Activated T-cell treated with anti-CD3 and anti-CD28 coated beads, Interleukin-2, amount 50 U/mL, for 1 hour (primary cell): ENCODE data around the gene CD300C.
"Not testable (repeated sequence)": the region's sequence is repeated elsewhere in the genome, so short reads cannot be mapped to it uniquely, and the experiment has no call there.

ENCODE experiments used
- DNase-seq: peaks from one replicate; pipeline ENCODE4 v3.0.0-alpha.2; 2020

CD300C gene

GRCh38 chr17:74545843-74546230, at the start of gene CD300C:
Gene CD300C, minus strand, starts transcription at chr17:74546115. Its CDS starts 333 bp downstream, at chr17:74545782.
- no peak for DNase-seq

GRCh38 chr17:74595037-74595750, 49.3 kb upstream of the CD300C start:
- DNase-seq = no peak

DNA sequence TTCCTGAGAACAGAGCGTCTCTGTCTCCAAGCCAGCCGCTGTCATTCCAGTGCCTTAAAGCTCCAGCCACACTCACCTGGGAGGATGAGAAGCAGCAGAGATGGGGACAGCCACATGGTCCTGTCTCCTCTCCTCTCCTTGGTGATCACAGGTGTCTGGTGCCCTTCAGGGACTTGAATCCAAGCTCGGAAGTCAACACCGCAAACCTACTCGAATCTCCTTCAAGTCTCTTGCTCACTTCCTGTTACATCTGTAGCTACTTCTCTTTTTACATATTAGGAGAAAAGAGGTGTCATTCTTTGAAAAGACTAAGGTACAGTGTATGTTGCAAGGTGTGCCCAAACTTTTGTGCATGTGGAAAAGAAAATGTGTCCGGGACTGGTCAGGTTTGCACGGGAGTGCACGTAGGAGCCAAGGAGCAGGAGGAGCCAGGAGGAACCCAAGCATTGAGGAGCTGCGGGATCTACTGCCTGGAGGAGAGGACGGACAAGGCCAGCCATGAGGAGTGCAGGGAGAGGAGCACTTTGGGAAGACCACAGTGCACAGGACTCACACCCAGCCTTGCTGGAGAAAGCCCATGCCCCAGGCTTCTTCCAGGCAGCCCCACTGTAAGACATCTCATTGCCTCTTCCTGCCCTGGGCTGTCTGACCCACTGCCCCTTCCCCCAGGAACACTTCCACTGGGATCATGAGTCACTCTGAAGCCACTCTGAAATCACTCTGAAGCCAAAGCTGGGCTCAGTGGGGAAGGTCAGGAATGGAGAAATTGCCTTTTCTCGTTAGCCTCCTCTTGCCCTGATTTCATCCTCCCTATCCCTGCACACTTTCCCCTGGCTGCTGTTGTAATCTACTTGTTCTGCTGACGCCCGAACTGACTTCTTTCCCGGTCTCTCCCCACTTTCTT, 46.4 kb upstream of the CD300C start, which contains the start of gene CD300LD:
Gene CD300LD, minus strand, starts transcription at position 197 of the 904 bp plus-strand sequence. Its CDS starts 81 bp downstream, at position 116.
- no peak for DNase-seq

GRCh38 chr17:74591503-74591902, 45.6 kb upstream of the CD300C start:
- no peak for DNase-seq

- DNase-seq = no peak
Measured at GRCh38 chr17:74585711-74586110, 39.8 kb upstream of the CD300C start.

- no peak for DNase-seq
Measured at GRCh38 chr17:74584292-74585060, 38.6 kb upstream of the CD300C start.

- no peak for DNase-seq
Measured at GRCh38 chr17:74582633-74583032, 36.7 kb upstream of the CD300C start.

DNA sequence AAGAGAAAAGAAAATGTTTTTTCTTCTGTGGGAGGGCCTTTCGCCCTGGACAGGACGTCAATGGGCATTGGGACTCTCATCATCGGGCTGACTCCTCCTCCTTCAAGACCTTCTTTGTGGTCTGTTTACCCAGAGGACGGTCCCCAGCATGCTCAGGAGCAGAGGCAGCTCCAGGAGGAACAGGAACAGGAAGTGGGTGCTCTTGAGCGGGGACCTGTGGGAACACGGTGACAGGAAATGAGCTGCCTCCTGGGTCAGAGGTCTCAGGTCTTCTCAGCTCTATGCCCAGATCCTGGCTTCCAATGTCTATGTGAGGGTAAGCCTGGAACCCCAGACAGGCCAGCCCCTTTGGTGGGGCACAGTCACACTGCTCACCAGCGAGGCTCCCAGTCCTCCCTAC, 34.0 kb upstream of the CD300C start:
- no peak for DNase-seq

DNA sequence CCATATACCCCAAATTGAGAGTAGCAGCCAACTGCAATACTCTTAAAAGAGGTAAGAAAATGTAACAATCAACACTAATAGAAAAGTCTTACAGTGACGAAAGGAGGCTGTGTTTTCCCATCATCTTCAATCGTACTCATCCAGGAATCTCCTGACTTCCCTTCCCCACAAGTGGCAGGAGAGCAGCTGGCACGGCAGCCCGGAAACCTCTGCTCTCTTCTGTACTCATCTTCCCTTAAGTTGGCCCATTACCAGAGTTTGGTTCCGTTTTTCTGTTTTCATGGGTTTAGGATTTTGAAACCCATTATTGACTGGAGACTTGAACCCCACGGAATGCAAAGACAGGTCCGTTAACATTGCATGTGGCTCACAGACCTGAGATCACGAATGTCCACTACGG, 33.1 kb upstream of the CD300C start:
- no peak for DNase-seq

GRCh38 chr17:74574489-74575142, 28.7 kb upstream of the CD300C start:
- DNase-seq = no peak

DNA sequence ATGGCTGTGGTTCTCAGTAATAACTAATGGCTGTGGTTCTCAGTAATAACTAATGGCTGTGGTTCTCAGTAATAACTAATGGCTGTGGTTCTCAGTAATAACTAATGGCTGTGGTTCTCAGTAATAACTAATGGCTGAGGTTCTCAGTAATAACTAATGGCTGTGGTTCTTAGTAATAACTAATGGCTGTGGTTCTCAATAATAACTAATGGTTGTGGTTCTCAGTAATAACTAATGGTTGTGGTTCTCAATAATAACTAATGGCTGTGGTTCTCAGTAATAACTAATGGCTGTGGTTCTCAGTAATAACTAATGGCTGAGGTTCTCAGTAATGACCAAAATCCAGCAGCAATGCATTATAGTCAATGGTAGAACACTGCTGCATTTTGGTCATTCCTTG, 27.7 kb upstream of the CD300C start:
- DNase-seq = not testable (repeated sequence)

DNA sequence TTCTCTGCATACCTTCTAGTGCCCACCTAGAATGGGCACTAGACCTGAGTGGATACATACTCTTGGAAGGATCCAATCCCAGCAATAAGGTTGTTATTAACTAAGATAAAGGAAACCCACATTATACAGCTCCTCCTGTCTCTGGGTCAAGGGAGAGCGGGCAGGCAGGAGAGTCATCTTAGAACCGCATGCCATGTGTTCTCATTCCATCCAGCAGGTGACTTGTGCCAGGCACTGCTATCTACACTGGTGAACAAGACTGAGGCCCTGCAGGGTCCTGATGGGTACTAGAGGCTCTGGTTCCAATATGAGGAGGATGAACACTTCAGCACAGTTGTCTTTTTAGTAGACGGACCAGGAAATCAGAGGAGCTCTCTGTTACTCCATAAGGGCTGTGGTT, 27.3 kb upstream of the CD300C start:
- no peak for DNase-seq

DNA sequence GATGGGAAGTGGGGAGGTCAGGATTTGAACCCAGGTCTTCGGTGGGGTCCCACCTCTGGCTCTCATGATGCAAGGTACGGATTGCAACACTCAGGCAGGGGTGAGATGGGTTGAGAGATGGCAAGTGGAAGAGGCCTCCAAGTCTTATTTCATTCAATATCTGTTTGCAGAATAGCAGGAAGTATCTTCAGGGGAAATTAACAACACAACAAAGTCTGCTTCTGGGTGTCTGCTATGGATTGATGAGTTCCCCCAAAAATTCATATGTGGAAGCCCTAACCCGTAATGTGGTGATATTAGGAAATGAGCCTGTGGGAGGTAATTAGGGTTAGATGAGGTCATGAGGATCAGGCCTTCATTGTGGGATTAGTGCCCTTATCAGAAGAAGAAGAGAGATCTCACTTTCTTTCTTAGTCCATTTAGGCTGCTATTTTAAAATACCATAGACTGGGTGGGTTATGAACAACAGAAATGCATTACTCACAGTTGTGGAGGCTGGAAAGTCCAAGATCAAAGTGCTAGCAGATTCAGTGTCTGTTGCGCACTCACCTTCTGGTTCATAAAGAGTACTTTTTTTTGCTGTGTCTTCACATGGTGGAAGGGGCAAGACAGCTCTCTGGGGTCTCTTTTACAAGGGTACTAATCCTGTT, 25.8 kb upstream of the CD300C start:
- no peak for DNase-seq

- no peak for DNase-seq
Measured at GRCh38 chr17:74569020-74570003, 23.4 kb upstream of the CD300C start.

DNA sequence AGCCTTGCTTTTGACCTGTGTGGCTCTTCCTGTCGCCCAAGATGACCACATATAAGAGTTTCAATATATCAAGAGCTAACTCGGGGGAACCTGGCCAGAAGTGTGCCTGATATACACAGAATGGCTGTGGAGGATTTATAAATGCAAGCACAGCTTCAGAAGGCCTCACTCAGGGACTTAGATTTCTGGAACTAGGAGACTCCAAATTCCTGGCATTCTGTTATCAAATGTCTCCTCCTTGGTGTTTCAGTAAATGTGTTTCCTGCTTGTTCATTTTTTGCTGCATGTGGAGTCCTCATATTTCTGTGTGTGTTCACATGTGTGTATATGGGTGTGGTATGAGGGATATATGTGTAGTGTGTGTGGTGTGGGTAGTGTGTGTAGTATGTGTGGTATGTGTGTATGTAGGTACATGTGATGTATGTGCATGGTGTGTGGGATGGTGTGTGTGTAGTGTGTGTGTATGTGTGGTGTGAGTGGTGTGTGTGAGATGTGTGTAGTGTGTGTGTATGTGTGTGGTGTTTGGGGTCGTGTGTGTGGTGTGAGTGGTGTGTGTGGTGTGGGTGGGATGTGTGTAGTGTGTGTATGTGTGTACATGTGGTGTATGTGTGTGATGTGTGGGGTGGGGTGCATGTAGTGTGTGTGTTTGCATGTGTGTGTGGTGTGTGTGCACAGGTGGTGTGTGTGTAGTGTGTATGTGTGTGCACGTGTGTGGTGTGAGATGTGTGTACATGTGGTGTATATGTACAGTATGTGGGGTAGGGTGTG, 22.4 kb upstream of the CD300C start:
- DNase-seq = no peak

GRCh38 chr17:74567397-74567796, 21.5 kb upstream of the CD300C start, which contains the start of gene CD300H:
Gene CD300H, minus strand, starts transcription at chr17:74567509.
- DNase-seq = no peak

- no peak for DNase-seq
Measured at GRCh38 chr17:74566132-74566753, 20.3 kb upstream of the CD300C start.

- DNase-seq = no peak
Measured at GRCh38 chr17:74565126-74565525, 19.2 kb upstream of the CD300C start.

DNA sequence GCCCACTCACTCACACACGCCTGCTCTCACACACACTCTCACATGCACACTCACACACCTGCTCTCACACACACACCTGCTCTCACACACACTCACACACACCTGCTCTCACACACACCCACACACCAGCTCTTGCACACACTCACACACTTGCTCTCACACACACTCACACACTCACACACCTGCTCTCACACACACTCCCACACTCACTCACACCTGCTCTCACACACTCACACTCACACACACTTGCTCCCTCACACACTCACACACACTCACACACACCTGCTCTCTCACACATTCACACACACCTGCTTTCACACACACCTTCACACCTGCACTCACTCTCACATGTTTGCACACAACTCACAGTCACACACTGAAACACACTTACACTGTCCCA, 17.4 kb upstream of the CD300C start:
- no peak for DNase-seq

DNA sequence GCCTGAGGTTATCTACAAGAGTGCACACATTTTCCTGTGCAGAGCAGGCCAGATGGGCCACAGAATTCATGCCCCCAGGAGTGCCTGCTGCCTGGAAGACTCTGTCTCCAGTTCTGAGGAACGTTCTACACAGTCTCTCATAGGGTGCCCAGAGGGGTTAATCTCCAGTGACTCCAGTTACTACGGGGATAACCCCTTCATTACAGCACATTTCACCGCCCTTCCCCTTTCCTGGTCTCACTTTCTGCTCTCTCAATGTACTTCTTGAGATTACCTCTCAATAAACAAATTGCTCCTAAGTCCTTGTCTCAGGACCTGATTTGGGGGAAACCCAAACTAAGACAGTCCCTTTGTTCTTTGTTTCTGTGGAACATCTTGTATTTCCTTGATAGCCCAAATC, 15.7 kb upstream of the CD300C start:
- no peak for DNase-seq
